GM18867 (cell line): ENCODE data around the gene CCDC117.
"Not testable (repeated sequence)": the region's sequence is repeated elsewhere in the genome, so short reads cannot be mapped to it uniquely, and the experiment has no call there.

Experiments
- ATAC-seq: cut with Tn5 transposase; IDR thresholded peaks from one replicate; pipeline ENCODE4 v1.9.1; 2021; ENCODE audit warnings: mild to moderate bottlenecking, moderate library complexity; ENCODE audit not compliant: unreplicated experiment

Gene CCDC117

DNA sequence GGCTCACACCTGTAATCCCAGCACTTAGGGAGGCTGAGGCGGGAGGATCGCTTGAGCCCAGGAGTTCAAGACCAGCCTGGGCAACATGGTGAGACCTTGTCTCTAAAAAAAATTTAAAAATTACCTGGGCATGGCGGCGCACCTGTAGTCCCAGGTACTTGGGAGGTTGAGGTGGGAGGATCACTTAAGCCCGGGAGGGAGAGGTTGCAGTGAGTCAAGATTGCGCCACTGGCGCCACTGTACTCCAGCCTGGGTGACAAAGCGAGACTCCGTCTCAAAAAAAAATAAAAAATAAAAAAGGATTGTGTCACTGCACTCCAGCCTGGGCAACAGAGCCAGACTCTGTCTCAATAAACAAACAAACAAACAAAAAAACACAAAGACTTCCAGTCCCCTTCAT, 52.0 kb downstream of the CCDC117 start:
- ATAC-seq = not testable (repeated sequence)

DNA sequence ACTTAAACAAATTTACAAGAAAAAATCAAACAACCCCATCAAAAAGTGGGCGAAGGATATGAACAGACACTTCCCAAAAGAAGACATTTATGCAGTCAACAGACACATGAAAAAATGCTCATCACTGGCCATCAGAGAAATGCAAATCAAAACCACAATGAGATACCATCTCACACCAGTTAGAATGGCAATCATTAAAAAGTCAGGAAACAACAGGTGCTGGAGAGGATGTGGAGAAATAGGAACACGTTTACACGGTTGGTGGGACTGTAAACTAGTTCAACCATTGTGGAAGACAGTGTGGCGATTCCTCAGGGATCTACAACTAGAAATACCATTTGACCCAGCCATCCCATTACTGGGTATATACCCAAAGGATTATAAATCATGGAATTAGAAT, 53.9 kb downstream of the CCDC117 start:
- ATAC-seq = not testable (repeated sequence)

DNA sequence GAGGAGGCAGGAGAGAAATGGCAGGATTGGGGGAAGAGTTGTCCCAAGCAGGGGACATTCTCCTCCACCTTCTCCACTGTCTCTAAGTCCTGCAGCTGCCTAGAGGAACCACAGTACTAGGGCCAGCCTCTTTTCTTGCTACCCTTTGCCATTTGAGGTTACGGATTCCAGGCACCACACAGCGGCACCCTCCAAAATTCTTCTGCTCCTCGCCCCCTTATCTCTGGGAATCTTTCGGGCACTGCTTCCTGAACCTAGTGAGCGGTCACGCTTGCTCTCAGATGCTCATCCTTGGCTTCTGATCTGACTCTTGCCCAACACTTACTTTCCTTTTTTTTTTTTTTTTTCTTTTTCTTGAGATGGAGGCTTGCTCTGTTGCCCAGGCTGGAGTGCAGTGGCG, 54.4 kb downstream of the CCDC117 start:
- no peak for ATAC-seq

- no peak for ATAC-seq
Measured at GRCh38 chr22:28829358-28830181, 57.1 kb downstream of the CCDC117 start.

GRCh38 chr22:28830441-28830840, 57.9 kb downstream of the CCDC117 start:
- no peak for ATAC-seq

DNA sequence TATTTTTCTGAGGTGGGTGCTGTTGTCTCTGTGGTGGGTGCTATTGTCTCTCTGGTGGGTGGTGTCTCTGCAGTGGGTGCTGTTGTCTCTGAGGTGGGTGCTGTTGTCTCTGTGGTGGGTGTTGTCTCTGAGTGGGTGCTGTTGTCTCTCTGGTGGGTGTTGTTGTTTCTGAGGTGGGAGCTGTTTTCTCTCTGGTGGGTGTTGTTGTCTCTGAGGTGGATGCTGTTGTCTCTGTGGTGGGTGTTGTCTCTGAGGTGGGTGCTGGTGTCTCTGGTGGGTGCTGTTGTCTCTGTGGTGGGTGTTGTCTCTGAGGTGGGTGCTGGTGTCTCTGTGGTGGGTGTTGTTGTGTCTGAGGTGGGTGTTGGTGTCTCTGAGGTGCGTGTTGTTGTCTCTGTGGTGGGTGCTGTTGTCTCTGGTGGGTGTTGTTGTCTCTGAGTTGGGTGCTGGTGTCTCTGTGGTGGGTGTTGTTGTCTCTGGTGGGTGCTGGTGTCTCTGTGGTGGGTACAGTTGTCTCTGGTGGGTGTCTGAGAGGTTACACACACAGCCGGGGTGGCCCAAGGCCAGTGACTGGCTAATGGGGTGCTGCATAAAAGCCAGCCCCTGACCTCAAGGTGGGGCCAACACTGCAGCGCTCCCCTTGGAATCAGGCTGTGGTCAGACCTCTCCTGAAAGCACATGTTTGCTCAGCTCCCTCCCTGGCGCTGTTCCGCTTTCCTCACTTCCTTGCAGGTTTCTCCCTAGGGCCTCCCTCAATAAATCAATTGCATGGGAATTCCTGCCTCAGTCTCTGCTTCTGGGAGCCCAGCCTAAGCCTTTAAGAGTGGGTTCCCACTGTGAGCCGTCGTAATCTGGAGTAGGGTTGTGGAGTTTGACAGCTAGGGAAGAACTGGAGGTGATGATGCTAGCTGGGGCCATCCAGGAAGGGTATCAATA, 58.9 kb downstream of the CCDC117 start:
- no peak for ATAC-seq

DNA sequence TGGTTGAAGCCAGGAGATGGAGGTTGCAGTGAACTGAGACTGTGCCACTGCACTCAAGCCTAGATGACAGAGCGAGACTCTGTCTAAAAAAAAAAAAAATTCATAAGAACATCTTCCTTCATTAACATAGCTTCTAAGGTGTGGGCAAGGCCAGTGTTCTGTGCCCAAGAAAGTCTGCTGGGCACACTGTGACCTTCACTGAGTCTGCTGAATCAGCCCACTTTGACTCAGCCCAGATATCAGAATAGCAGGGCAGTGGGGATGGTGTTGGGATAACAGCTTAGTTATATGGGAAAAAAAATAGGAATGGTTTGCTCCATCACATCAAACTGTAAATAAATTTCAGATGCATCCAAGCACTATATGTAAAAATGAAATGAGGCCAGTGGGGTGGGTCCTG, 60.2 kb downstream of the CCDC117 start:
- no peak for ATAC-seq

DNA sequence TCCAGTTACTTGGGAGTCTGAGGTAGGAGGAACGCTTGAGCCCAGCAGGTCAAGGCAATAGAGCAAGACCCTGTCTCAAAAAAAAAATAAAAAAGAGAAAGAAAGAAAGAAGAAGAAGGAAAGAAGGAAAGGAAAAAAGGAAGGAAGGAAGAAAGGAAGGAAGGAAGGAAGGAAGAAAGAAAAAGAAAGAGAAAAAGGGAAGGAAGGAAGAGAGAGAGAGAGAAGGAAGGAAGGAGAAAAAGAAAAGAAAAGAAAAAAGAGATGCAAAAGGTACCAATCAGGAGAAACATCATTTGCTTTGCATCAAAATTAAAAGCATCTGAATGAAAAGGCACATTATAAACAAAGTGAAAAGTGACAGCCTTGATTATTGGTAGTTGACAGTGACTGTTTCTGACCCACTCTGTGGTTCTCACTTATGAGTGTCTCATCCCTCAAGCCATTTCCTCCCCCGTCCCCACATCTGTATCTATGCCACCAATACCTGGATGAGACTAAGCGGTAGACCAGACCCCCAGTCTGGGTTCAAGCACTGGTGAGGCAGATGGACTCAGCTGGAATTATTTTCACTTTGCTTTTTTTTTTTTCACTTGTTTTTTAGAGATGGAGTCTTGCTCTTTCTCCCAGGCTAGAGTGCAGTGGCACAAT, 60.9 kb downstream of the CCDC117 start:
- ATAC-seq = no peak

DNA sequence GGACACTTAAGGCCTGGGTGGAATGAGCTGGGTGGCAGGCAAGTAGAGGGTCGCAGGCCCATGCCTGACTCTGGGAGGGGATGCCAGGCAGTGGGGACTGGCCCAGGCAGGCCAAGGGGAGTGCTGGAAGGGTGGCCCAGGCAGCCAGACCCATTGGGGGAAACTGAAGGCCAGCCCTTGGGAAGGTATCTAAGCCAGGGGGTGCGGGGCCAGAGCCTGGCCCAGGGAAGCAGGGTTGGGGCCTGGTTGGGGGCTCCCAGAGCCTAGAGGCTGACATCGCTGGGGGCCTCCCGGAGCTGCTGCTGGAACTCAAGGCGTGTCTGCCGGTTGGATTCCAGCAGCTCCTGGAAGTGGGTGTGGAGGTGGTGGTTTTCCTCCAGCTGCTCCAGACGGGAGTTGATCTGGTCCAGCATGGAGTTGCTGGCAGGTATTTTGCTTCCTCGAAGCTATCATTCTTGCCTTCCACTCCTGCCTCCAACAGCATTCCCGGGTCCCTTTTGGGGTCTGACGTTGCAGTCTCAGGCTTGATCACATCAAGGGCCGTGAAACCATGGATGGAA, 63.2 kb downstream of the CCDC117 start:
- no peak for ATAC-seq

- no peak for ATAC-seq
Measured at GRCh38 chr22:28837640-28838039, 65.1 kb downstream of the CCDC117 start.
